NCI-H2196 treated with DMSO at 0.1 percent for 48 hours (cell line): ENCODE data around the gene MXD3.

Experiments used
- DNase-seq: peaks from one replicate; lab custom pipeline; 2025; ENCODE audit not compliant: unreplicated experiment; lab: John Stamatoyannopoulos, UW

MXD3 gene

DNA sequence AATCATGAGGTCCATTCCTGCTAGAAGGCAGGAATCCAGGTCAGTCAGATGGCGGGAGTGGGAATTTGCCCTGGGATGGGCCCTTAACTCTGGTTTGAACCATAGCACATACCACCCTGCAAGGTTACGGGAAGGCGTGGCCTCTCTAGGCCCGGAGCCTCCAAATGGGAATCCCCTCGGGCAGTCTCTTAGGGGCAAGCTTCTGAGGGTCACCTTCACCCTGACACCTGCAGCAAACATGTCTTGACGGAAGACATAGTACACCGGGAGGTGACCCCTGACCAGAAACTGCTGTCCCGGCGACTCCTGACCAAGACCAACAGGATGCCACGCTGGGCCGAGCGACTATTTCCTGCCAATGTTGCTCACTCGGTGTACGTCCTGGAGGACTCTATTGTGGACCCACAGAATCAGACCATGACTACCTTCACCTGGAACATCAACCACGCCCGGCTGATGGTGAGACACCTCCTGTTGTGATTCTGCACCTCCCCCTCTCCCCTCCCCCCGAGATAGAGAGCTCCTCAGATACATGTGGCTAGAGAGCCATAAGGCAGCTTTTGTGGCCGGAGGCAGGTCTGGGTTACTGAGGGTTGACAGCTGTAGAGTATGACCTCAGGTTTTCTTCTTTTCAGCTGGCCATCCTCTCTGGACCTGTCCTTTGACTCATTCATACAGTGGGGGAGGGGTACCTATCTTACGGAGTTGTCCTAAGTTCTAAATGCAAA lies 7.1 kb downstream of the MXD3 start:
- no peak for DNase-seq

DNA sequence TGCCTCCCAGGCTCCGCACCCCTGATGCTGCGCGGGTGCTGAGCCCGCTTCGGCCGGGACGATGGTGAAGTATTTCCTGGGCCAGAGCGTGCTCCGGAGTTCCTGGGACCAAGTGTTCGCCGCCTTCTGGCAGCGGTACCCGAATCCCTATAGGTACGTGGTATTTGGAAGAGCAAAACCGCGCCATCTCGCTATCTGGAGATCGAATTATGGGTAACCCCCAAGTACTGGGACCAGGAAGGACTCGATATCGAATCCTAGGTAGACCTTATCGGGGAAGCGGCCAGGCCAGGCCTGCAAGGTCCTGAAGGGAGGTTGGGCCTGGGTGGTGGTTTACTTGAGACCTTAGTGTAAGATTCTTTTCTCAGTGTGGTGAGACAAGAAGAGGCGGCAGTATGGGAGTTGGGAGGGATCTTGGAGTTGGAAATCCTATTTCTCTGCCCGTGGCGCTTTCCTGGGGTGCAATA lies 7.7 kb downstream of the MXD3 start:
- DNase-seq = no peak

DNA sequence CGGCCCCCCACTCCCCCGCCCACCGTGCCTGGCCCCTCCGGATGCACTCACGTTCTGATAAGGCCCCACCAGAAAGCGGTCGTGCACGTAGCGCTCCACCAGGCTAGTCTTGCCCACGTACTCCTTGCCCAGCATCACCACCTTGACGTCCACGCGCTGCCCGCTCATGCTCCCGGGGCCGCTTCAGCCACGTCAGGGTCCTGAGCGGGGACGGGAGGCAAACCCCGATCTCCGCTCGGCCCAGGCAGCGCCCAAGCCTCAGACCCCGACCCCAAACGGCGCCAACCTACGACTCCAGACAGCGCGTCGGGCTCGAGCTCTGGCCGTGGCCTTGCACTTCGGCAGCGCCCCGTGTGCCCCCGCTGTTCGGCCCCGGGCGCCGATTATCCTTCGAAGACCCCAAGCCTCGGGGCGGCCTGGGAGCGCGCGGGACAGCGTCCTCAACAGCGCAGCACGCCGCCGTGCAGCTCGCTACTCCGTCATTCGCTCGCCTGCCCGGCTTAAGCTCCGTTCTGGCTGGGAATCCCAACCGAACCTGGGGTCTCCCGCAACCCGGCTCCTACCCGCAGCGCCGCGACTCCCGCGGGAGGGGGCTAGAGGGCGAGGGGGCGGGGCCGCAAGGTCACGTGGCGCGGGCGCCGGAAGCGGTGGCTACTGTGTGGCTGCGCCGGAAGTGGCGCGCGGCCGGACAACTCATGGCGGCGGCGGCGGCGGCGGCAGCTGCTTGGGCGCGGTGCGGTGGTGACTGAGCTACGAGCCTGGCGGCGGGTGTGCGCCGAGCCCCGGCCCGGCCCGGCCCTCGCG lies 8.4 kb downstream of the MXD3 start, which contains the start of the genes PRELID1 and RAB24:
PRELID1 (plus strand) TSS at position 679 of the 804 bp plus-strand sequence. CDS start 187 bp downstream, outside the sequence.
RAB24 (minus strand) TSS at position 599 of the 804 bp plus-strand sequence; CDS start at position 168, 431 bp downstream.
- peak; percentile 47 for DNase-seq

DNA sequence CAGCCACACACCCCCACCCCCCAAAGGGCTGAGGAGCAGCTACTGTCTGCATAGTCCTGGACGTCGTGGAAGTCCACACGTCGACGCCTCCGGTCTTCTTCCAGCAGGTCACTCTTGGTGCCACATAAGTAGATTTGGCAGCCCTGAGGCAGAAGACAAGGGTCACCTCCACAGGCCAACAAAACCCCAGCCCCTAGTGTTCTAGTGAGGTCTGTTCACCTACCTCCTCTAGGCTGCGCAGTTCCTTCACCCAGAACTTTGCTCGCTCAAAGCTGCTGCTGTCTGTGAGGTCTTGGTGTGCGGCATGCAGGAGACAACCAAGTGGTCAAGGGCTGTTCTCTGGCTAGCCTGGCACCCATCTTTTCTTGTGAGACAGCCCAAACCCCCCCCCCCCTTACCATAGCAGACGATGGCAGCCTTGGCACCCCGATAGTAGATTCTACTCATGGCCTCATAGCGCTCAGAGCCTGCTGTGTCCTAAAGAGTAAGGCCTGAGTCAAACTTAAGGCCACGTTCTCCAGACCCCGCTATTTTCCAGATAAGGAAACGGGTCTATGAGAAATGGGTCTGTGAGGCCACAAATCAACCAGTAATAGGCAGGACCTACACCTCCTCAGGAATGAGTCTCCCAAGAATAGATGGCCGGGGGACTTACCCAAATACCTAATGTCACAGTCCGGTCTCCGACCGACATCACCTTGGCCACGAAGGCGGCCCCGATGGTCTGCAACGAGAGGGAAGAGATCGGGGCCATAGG lies 9.2 kb downstream of the MXD3 start:
- no peak for DNase-seq

DNA sequence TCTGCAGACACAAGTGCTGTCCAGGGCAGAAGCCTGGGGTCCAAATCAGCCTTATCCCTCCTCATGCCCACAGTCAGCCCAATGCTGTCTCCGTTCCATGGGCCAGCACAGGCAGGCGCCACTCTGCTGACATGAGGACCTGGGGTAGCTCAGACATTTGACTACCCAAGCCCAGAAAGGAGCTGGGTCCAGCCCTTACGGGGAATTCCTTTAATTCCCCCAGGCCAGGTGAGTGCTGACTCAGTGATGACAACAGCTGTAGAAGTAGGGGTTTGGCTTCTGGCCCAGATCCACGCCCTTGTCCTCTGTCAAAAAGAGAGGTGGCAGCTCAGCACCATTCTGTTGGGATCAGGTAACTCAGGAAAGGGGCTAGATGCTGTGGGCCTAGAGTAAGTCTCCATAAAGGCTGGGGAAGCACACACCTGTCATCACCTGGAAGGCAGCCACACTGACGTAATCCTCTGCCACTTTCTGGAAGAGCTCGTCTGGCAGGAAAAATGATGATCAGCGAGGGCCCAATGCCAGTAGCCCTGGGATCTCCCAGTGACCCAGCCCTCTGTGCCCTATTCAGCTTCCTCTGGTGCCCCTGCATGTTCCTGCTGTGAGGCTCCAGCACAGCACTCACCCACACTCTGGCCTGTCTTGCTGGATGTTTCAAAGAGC lies 10.1 kb downstream of the MXD3 start:
- peak; percentile 93 for DNase-seq

DNA sequence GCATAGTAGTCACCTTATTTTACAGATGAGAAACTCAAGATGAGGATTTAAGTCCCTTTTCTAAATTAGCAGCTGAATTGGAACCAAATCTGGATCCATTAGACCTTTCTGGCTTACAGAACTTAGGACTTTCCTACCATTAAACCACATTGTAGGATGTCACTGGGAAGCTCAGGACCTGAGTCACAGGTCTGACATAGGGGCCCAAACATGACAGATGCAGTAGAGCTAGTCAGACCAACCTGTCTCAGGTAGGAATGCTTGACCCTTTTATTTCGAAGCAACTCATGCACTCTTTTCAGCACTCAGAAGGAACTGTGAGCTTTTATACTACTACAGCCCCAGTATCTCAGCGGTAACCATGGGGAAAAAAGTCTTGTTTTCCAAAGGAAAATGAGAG lies 10.7 kb downstream of the MXD3 start:
- DNase-seq = no peak

DNA sequence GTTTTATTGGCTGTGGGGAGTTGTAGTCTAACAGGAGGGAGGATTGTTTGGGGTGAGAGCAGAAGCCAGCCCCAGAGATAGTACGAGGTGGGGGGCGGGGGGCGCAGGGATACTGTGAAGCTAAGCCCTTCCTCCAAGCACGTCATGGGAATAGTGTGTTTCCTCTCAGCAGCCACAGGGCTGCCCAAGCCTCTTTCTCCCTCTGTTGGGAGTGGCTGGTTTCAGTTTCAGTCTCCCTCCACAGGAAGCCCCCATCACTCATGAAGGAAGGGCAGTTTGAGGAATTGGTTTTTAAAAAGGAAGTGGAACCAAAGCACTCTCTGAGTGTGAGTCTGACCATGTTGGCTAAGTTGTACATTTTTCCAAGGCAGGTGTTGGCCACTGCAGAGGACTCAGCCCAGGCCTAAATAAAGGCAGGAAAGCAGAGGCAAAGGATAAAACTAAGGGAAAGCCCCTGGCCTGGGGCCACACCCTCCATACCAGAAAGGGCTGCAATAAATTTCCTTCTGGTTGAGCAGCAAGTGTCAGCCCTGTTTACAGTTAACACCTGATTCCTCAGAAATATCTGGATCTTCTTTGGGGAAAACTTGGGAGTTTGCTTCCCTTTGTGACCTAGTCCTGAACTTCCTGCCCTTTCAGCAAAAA lies 11.3 kb downstream of the MXD3 start:
- no peak for DNase-seq

DNA sequence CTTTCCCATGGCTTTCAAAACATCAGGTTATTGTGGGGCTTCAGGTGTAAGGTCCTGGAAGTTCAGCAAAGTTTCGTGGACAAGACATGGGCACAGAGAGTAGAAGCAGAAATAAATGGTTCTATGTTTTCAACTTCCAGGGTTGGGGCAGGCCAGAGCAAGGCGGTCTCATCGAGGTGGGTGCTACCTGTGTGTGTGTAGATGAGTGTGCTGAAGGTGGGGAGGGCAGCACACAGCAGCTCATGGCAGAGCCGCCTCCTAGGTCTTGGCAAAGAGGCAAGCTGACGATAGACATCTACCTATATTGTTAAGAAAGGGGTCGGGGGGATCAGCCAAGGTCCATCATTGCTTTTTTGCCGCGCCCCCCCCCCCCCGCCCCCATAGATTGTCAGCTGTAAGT lies 12.0 kb downstream of the MXD3 start:
- no peak for DNase-seq

DNA sequence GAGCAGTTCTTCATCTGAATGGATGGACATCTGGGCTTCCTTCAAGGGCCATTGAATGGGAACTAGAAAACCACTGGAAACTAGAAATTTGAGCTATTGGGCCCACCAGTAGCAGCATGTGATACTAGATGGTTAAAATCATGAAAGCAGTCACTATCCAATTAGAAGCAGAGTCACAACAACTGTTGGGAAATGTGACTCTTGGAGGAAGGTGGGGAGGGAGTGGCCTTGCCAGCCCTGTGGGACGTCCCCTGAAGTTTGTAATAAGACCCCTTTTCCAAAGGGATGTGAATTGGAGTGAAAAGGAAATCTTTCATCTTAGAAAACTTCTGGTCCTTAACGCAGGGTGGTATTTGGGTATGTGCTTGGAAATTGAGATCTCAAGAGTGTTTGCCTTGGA lies 13.8 kb downstream of the MXD3 start:
- no peak for DNase-seq

DNA sequence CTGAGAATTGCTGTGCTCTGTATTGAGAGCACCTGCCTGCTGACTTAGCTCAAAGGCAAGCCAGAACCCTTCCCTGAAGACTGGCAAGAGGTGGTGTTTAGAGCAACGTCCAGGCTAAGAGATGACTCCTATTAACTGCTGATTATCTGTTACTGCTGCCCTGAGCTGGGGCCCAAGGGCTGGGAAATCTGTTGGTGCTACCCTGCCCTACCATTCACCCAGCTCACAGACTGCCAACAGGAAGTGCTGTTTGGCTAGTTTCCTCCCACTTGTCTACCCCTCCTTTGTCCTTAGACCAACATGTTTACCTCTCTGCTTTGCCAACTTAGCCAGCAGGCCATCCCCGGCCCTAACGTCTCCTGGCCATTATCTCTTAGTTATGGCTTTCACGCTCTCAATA lies 15.1 kb downstream of the MXD3 start:
- DNase-seq = peak; percentile 31

DNA sequence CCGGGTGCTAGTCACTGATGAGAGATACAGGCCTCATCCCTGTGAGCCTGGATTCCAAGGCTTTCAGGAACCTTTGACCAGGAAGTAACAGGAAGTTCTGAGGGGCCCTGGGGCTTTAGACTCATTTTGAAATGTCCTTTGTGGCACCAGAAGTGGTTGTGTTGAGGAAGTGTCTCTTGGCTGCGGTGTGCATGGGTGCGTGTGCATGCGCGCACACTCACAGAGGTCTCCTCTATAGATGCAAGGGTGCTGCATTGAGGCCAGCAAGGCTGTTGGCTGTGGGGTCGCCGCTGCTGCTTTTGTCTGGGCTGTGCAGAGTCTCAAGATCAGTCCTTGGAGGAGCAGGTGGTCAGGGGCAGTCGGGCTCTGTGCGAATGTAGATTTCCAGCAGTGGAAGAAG lies 15.8 kb downstream of the MXD3 start:
- no peak for DNase-seq

DNA sequence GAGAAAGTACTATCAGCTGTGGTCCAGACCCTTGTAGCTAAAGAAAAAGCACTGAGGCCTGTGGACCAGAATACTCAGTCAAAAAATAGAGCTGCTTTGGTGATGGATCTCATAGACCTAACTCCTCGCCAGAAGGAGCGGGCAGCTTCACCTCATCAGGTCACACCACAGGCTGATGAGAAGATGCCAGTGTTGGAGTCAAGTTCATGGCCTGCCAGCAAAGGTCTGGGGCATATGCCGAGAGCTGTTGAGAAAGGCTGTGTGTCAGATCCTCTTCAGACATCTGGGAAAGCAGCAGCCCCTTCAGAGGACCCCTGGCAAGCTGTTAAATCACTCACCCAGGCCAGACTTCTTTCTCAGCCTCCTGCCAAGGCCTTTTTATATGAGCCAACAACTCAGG lies 17.1 kb downstream of the MXD3 start:
- DNase-seq = no peak

DNA sequence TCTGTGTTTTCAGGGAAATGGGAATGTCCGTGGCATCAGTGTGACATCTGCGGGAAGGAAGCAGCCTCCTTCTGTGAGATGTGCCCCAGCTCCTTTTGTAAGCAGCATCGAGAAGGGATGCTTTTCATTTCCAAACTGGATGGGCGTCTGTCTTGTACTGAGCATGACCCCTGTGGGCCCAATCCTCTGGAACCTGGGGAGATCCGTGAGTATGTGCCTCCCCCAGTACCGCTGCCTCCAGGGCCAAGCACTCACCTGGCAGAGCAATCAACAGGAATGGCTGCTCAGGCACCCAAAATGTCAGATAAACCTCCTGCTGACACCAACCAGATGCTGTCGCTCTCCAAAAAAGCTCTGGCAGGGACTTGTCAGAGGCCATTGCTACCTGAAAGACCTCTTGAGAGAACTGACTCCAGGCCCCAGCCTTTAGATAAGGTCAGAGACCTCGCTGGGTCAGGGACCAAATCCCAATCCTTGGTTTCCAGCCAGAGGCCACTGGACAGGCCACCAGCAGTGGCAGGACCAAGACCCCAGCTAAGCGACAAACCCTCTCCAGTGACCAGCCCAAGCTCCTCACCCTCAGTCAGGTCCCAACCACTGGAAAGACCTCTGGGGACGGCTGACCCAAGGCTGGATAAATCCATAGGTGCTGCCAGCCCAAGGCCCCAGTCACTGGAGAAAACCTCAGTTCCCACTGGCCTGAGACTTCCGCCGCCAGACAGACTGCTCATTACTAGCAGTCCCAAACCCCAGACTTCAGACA lies 17.7 kb downstream of the MXD3 start:
- no peak for DNase-seq

DNA sequence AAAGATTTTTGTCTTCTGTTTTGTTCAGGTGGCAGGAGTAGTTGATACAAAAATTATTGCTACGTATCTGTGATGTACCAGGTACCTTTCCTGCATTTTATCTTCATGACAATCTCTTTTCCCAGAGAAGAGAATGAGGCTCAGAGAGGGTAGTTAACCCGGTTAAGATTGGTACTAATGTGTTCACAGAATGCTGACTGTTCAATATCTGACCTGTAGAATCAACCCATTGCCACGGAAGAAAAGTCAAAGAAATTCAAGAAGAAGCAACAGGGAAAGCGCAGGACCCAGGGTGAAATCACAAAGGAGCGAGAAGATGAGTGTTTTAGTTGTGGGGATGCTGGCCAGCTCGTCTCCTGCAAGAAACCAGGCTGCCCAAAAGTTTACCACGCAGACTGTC lies 20.0 kb downstream of the MXD3 start:
- DNase-seq = no peak

DNA sequence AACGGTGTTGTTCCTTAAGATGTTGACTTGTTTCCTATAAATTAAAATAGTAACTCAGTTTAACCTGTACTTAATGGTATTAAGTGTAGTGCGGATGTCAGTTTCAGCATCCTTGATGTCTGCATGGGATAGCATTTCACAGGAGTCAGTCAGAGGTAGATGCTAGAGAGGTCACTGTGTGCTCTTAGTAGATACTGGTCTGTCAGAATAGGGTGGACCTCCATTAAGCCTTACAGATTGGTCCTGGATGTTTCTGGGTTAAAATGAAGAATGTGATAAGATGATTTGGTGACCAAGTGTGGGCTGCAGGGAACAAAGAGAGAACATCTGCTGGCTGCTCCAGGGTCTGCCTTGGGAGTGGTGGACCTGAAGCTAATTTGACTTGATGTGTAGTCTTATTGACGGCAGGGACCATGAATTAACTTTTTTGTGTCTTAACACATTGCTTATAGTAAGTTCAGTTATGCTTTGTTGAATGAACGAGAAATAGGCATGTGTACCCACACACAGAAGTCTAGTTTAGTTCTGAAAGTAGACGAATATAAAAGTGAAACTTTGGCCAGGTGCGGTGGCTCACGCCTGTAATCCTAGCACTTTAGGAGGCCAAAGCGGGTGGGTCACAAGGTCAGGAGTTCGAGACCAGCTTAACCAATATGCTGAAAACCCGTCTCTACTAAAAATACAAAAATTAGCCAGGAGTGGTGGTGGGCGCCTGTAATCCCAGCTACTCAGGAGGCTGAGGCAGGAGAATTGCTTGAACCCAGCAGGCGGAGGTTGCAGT lies 20.7 kb downstream of the MXD3 start:
- no peak for DNase-seq

DNA sequence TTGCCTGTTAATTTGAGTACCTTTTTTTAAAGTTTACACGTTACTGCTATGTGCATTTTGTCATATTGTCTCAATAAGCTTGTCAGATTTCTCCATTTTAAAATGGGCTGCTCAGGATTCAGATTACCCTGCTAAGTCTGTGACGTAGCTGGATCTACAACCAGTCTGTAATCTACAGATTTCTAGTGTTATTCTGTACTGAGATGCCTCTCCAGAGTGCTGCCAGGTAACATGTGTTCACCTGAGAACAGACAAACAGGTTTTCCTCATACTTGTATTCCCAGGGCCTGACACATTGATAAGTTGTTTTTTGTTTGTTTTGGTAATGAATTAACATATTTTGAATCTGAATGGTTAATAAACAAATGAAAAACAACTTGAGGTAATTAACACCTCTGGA lies 23.5 kb downstream of the MXD3 start:
- DNase-seq = no peak

DNA sequence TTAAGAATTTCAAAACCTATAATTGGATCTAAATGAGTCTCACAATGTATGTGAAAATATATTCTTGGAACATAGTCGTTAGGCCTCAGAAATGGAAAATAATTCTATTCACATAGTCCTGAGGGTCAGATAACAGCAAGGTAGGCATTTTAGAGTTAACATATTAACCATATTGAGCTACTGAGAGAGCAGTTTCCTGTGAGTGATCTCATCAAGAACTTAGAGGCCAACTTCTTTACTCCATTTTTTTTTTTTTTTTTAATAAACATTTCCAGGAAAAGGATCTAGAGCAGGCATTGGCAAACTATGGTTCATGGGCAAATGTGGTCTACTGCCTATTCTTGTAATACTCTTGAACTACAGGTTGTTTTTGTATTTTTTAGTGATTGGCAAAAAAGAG lies 34.8 kb downstream of the MXD3 start:
- DNase-seq = no peak

DNA sequence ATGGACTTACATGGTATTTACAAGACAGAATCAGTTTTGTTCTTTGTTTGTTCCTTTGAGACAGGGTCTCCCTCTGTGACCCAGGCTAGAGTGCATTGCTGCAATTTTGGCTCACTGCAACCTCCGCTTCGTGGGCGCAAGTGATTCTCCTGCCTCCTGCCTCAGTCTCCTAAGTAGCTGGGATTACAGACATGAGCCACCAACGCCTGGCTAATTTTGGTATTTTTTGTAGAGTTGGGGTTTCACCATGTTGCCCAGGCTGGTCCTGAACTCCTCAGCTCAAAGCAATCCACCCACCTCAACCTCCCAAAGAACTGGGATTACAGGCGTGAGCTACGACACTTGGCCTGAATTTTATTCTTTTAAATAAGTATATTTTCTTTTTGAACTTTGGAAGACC lies 35.8 kb downstream of the MXD3 start:
- no peak for DNase-seq

DNA sequence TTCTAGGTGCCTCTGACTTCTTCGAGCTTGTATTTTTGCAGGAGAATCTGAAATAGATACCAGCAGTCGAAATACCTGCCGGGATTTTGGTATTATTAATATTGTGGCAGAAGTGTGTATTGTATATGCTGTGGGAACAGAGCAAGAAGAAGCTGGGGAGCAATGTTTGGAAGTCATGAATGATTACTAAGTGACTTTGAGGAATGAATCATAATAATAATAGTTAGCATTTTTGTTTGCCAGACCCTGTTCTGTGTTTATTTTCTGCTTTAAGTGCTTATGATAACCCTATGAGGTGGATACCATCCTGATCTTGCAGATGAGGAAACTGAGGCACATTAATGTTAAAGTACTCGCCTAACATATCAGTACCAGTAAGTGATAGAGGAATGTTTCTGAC lies 40.6 kb downstream of the MXD3 start:
- no peak for DNase-seq
